ENCODE data around the gene LRAT.
A peak's percentile ranks its signal among the peaks of the same experiment; 100 is the strongest.

LRAT gene

DNA sequence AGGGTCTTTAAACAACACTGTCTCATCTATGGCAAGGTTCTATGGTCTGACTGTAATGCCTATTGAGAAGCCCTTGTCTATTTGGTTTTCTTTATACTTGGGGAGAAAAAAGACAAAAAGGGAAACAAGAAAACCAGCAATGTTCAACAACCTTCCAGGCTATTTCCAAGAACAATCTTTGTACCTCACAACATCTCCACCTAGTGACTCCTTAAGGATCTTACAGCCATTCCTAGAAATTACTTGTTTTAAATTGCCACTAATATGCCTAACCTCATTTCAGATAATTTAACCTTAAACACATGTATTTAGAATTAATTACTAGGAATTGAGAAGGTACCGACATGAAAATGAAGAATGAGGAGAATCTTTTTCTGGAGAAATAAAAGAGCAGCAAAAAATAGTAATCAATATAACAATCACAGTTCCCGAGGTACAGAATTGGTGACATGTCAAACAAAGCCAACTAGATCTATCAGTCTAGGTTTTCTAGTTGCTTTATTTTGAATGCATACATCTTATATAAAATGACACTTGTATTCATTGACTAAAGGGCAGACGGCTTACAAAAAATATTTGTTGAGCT lies 35.7 kb downstream of the LRAT start:
- no peak for DNase-seq

DNA sequence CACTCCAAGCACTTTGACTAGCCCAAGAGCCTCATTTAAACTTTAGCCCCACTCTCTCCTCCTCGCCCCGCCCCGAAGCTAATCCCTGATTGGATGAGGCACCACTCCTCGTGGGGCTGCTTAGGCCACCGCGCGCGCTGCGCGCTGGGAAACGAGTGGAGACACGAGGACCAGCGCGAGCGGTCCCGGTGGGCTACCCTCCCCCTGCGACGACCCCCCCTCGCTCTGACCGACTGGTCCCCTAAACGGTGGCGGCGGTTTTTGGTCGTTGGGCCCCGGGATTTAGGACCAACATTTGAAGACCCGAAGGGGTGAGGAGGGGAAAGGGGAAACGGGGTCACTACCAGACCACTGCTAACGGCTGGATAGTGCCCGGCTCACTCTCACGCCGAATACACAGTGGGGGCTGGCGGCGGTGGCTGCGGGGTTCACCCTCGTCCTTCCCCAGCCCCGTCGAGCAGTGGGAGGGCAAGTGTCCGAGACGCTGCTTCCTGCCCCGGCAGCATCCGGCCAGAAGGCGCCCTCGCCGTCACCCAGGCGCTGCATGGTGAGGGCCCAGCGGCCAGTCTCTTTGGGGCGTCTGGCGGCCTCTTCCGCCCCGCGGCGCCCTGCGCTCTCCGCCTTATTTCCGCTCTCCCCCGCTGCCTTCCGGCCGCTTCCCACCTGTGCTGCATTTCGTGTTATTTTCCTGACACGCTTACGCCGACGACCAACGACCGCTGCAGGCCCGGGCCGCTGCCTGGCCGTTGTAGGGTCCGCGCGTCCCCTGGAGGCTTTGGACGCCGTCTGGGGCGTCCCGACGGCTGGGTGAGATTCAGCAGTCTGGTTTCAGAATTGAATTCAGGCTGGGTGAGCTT lies 37.6 kb downstream of the LRAT start, which contains the start of gene RBM46:
Gene RBM46, plus strand, starts transcription at position 147 of the 857 bp plus-strand sequence. CDS start 15,481 bp downstream, outside the sequence.
- DNase-seq, result peak; percentile 12

DNA sequence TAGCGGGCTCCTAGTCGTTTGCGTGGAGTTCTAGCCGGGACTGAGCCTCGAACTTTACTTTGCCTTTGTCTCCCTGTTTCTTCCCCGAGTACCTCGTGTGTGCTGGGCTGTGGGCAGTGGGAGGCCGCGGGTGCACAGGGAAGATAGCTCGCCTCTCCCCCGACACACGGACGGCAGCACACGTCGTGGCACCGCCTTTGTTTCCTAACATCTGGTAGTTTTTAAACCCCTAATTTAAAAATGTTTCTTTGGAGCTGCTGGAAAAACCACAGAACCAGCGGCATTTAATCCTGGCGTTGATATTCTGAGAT lies 38.1 kb downstream of the LRAT start:
- no peak for DNase-seq

All from activated gamma-delta T cell (primary cell).